ENCODE results near the gene OLFM2. TPM values are rescaled to one million over a fixed set of nuclear protein-coding genes. Genes with fewer than 3 reads are reported as not detected.

OLFM2 gene
- total RNA-seq, 1 donor from 2014 or later: 7.5 TPM

Other genes starting within 250 kb of the OLFM2 start
- gene ZNF846, start 167.8 kb downstream of the OLFM2 start, total RNA-seq: 5.9 and 6.5 TPM in 2 replicates
- gene FBXL12, start 117.4 kb downstream of the OLFM2 start, total RNA-seq: 16.7 and 17.9 TPM in 2 replicates
- 359 and 403 TPM in 2 replicates for gene UBL5, start 108.6 kb downstream of the OLFM2 start, total RNA-seq
- 91.0 and 100 TPM in 2 replicates for gene PIN1, start 101.2 kb downstream of the OLFM2 start, total RNA-seq
- gene COL5A3, start 74.0 kb upstream of the OLFM2 start, total RNA-seq: not detected in 2 replicates
- not detected in 2 replicates for gene RDH8, start 77.0 kb upstream of the OLFM2 start, total RNA-seq
- 67.8 and 68.1 TPM in 2 replicates for gene SHFL, start 149.8 kb upstream of the OLFM2 start, total RNA-seq
- 1.3 and 2.0 TPM in 2 replicates for gene ANGPTL6, start 166.2 kb upstream of the OLFM2 start, total RNA-seq
- gene PPAN, start 169.8 kb upstream of the OLFM2 start, total RNA-seq: 82.1 and 83.0 TPM in 2 replicates
- gene P2RY11, start 175.2 kb upstream of the OLFM2 start, total RNA-seq: 27.7 and 31.1 TPM in 2 replicates
- gene EIF3G, start 183.4 kb upstream of the OLFM2 start, total RNA-seq: 226 and 229 TPM in 2 replicates

Measured in T-helper 2 cell treated with Interferon-gamma antibody and Interleukin-4, amounts not matched to agents 100 ng/mL and 5 ng/mL, for 36 hours (primary cell).